HepG2 (cell line): ENCODE measurements around the gene EIF4EBP3. TPM values are rescaled to one million over a fixed set of nuclear protein-coding genes. Genes with fewer than 3 reads are reported as not detected.

Experiments used
- ATAC-seq: fragments of 200-7000 bp; cut with Tn5 transposase; 3 replicates; pipeline ENCODE4 v1.9.1; 2020; ENCODE audit warnings: mild to moderate bottlenecking, moderate library complexity
- BruUV-seq: library from RNA; stranded (reverse); fragments of 400-500 nt; replicated peaks from 2 replicates; lab custom pipeline; 2021; lab: Mats Ljungman, UMichigan
- CTCF ChIA-PET: fragments of 300-600 bp; formaldehyde crosslinking; extraction: SDS; loops from one replicate; lab custom pipeline; 2021; ENCODE audit warnings: low total read pairs, inconsistent platforms, low intra/inter-chr PET ratio; lab: Yijun Ruan, JAX
- POLR2A ChIA-PET: fragments of 350-600 bp; sonication (Branson Sonifier 250); formaldehyde crosslinking; loops from one replicate; lab custom pipeline; 2020; ENCODE audit warnings: antibody characterized with exemption, inconsistent platforms; lab: Yijun Ruan, JAX
- DNase-seq: peaks from one replicate; pipeline ENCODE4 v3.0.0-alpha.2; 2015; ENCODE audit warnings: low spot score
- FAIRE-seq: peaks from 3 replicates; lab custom pipeline; 2011; peaks lifted over from hg19 to GRCh38; lab: Jason Lieb, UNC
- H2AFZ ChIP-seq: one replicate; pipeline ENCODE4 v1.6.1; 2011; ENCODE audit warnings: low read length, inconsistent platforms
- H3K27ac ChIP-seq: fragments of 300-600 bp; 3 replicates; pipeline ENCODE4 v1.8.0; 2011; ENCODE audit warnings: mixed run types, mild to moderate bottlenecking, mixed read lengths, low read length, inconsistent platforms; ENCODE audit not compliant: insufficient read depth; ENCODE audit errors: extremely low read length
- H3K27me3 ChIP-seq, 2 experiments: fragments of 200-600 bp in 1 of 2; 2 replicates in 1 of 2; 3 replicates in 1 of 2; pipeline versions ENCODE4 v1.6.0 to v1.8.0; 2011; ENCODE audit warnings: low read length in 2 of 2, mild to moderate bottlenecking in 2 of 2, moderate library complexity in 2 of 2, inconsistent platforms in 1 of 2; ENCODE audit not compliant: insufficient read depth in 2 of 2, control insufficient read depth in 1 of 2
- H3K36me3 ChIP-seq, 2 experiments: fragments of 200-600 bp in 1 of 2; replicated peaks in 1 of 2; 2 replicates in 1 of 2; 3 replicates in 1 of 2; pipeline versions ENCODE4 v1.5.1 to v1.8.0; 2011; ENCODE audit warnings: low read length in 2 of 2, inconsistent platforms in 1 of 2; ENCODE audit not compliant: insufficient read depth in 2 of 2, control insufficient read depth in 1 of 2
- H3K4me1 ChIP-seq: 2 replicates; pipeline ENCODE4 v1.5.1; 2012; ENCODE audit warnings: low read length, inconsistent platforms; ENCODE audit not compliant: insufficient read depth
- H3K4me2 ChIP-seq: 2 replicates; pipeline ENCODE4 v1.6.0; 2011; ENCODE audit warnings: low read depth, low read length, inconsistent platforms
- H3K4me3 ChIP-seq, 3 experiments: fragments of 200-600 bp in 1 of 3; sonication (generic), shearing (Covaris generic) in 1 of 3; replicated peaks in 1 of 3; 2 replicates each; pipeline ENCODE4 v1.5.1; 2011 to 2016; ENCODE audit warnings: low read length in 3 of 3, inconsistent platforms in 2 of 3, low read depth in 2 of 3, mild to moderate bottlenecking in 2 of 3, control low read depth in 1 of 3, mixed read lengths in 1 of 3; ENCODE audit not compliant: insufficient read depth in 1 of 3
- H3K79me2 ChIP-seq: one replicate; pipeline ENCODE4 v1.6.1; 2011; ENCODE audit warnings: low read length, inconsistent platforms; ENCODE audit not compliant: insufficient read depth
- H3K9ac ChIP-seq: 2 replicates; pipeline ENCODE4 v1.6.0; 2011; ENCODE audit warnings: mild to moderate bottlenecking, low read depth, low read length, inconsistent platforms; ENCODE audit not compliant: insufficient read depth
- H3K9me3 ChIP-seq: 2 replicates; pipeline ENCODE4 v1.5.1; 2012; ENCODE audit warnings: mild to moderate bottlenecking, low read length
- H4K20me1 ChIP-seq: 2 replicates; pipeline ENCODE4 v1.6.0; 2011; ENCODE audit warnings: inconsistent platforms, mild to moderate bottlenecking, low read length, moderate library complexity; ENCODE audit not compliant: insufficient read depth
- ADNP ChIP-seq: sonication (generic); formaldehyde crosslinking; IDR thresholded peaks from 2 replicates; pipeline ENCODE4 v1.4.0; 2020; ENCODE audit warnings: missing genetic modification reagents
- DMAP1 ChIP-seq: IDR thresholded peaks from 2 replicates; pipeline ENCODE4 v1.6.1; 2016
- ELF4 ChIP-seq: sonication (generic); formaldehyde crosslinking; IDR thresholded peaks from 2 replicates; pipeline ENCODE4 v1.5.0; 2020; ENCODE audit warnings: missing genetic modification reagents, mild to moderate bottlenecking, moderate library complexity, borderline replicate concordance
- HOXA5 ChIP-seq: sonication (generic); formaldehyde crosslinking; IDR thresholded peaks from 2 replicates; pipeline ENCODE4 v1.4.0; 2020; ENCODE audit warnings: missing genetic modification reagents
- KDM4B ChIP-seq: sonication (generic); formaldehyde crosslinking; IDR thresholded peaks from 2 replicates; pipeline ENCODE4 v1.4.0; 2020; ENCODE audit warnings: missing genetic modification reagents
- NBN ChIP-seq: fragments of 450-650 bp; conservative IDR thresholded peaks from 2 replicates; pipeline ENCODE4 v1.6.1; 2017
- NFIB ChIP-seq: sonication (generic); formaldehyde crosslinking; IDR thresholded peaks from 2 replicates; pipeline ENCODE4 v1.9.0; 2021; ENCODE audit warnings: missing genetic modification reagents, mild to moderate bottlenecking, borderline replicate concordance
- NR0B2 ChIP-seq: sonication (generic); formaldehyde crosslinking; IDR thresholded peaks from 2 replicates; pipeline ENCODE4 v1.4.0; 2020; ENCODE audit warnings: mild to moderate bottlenecking, missing genetic modification reagents
- NR2F1 ChIP-seq, 2 experiments: fragments of 450-650 bp in 1 of 2; formaldehyde crosslinking in 1 of 2; IDR thresholded peaks; 2 replicates each; pipeline versions ENCODE4 v1.5.0 to v1.6.1; 2016 to 2020; ENCODE audit warnings: mild to moderate bottlenecking in 1 of 2, missing compliant biosample characterization in 1 of 2, missing genetic modification reagents in 1 of 2, moderate library complexity in 1 of 2
- RBM39 ChIP-seq: fragments of 200-400 bp; formaldehyde crosslinking; IDR thresholded peaks from one replicate; pipeline ENCODE4 v1.6.1; 2018; ENCODE audit warnings: antibody characterized with exemption, mild to moderate bottlenecking, low read depth, low read length; ENCODE audit not compliant: poor library complexity, severe bottlenecking
- SNAI1 ChIP-seq: sonication (generic); formaldehyde crosslinking; IDR thresholded peaks from 2 replicates; pipeline ENCODE4 v1.5.0; 2020; ENCODE audit warnings: mild to moderate bottlenecking, missing genetic modification reagents, borderline replicate concordance
- TBL1XR1 ChIP-seq: fragments of 150-350 bp; IDR thresholded peaks from 2 replicates; pipeline ENCODE4 v1.6.1; 2014; ENCODE audit warnings: borderline replicate concordance, low read length; ENCODE audit not compliant: partially characterized antibody
- YEATS2 ChIP-seq: sonication (generic); formaldehyde crosslinking; IDR thresholded peaks from 2 replicates; pipeline ENCODE4 v1.4.0; 2020; ENCODE audit warnings: missing genetic modification reagents, borderline replicate concordance
- ZNF274 ChIP-seq: sonication (generic); formaldehyde crosslinking; IDR thresholded peaks from 2 replicates; pipeline ENCODE4 v1.5.1; 2020; ENCODE audit warnings: mild to moderate bottlenecking, missing genetic modification reagents
- ZNF282 ChIP-seq: fragments of 450-650 bp; IDR thresholded peaks from 2 replicates; pipeline ENCODE4 v1.6.1; 2018; ENCODE audit not compliant: partially characterized antibody
- WGBS: methylation state at CpG from one replicate; pipeline ENCODE4 v1.1.6; 2017; ENCODE audit warnings: low lambda C conversion rate; 5-methylcytosine and 5-hydroxymethylcytosine counted together
- in situ Hi-C: cut with HindIII; loops from 2 replicates; pipeline ENCODE4 v1.10.0; 2017; ENCODE audit warnings: low pct_unique_long_range_greater_than_20kb; ENCODE audit not compliant: extremely low pct_ligation_motif_present
- intact Hi-C: fragments of 100-400 bp; cut with micrococcal nuclease; formaldehyde crosslinking; loops from one replicate; pipeline ENCODE4 v1.10.0; 2022; ENCODE audit not compliant: unreplicated experiment
- polyA plus RNA-seq, 8 experiments: library from polyadenylated mRNA; depleted of rRNA in 3 of 8; stranded (reverse) in 7 of 8; unstranded in 1 of 8; fragments of >200 nt; fragmentation: Illumina TruSeq in 4 of 8; extraction: Trizol in 4 of 8; gene quantifications; 2 replicates each; pipeline versions ENCODE4 v1.2.1 to v1.2.3, GENCODE V29; 2011 to 2016; ENCODE audit warnings: low read depth in 4 of 8, missing spikeins in 1 of 8, mixed read lengths in 1 of 8; ENCODE audit not compliant: insufficient read depth in 1 of 8
- total RNA-seq, 5 experiments: library from RNA; depleted of rRNA; stranded (reverse); fragments of >200 nt; fragmentation: Illumina TruSeq; extraction: Trizol; gene quantifications; 2 replicates each; pipeline ENCODE4 v1.2.3, GENCODE V29; 2016; ENCODE audit warnings: low read depth in 1 of 5
- TF ChIP-seq, protein P1 (sequence below): sonication (generic); formaldehyde crosslinking; IDR thresholded peaks from 2 replicates; pipeline ENCODE4 v1.4.0; 2020; ENCODE audit warnings: missing genetic modification reagents
- TF ChIP-seq, protein P2 (sequence below): sonication (generic); formaldehyde crosslinking; conservative IDR thresholded peaks from 2 replicates; pipeline ENCODE4 v1.4.0; 2020; ENCODE audit warnings: missing genetic modification reagents

EIF4EBP3 gene
- total and polyA plus RNA-seq, 2 of the 13 experiments (the other 11 are each of a cell fraction or from before 2014, with no cell fraction given), result 0.61 to 1.7 TPM

GRCh38 chr5:140591747-140592372, 44.4 kb downstream of the EIF4EBP3 start:
- 44% methylated on average over 5 of the region's 5 CpGs for WGBS
- H3K27me3 ChIP-seq, result no peaks in the 10 kb centered on the region; a peak in 1 of 5 replicates
- ChIA-PET CTCF (no interaction called here), POLR2A (no interaction called here)
- no peaks in the 10 kb centered on the region for H3K36me3 ChIP-seq
- no peak overlapping the region for H3K4me2 ChIP-seq
- peaks cover 13% of the 10 kb centered on the region for H3K4me1 ChIP-seq
- DNase-seq (no peak), FAIRE-seq (no peak), ATAC-seq (peak; percentile 60)
- intact Hi-C loops (no loop called here), in situ Hi-C loops (no loop called here)
- BruUV-seq, result no TSS peak
- no peak overlapping the region for H2AFZ ChIP-seq
- H4K20me1 ChIP-seq, result no peaks in the 10 kb centered on the region
- H3K27ac ChIP-seq, result no peak overlapping the region
- no peaks in the 10 kb centered on the region for H3K9me3 ChIP-seq
- no peak for TF ChIP-seq RBM39
- TF ChIP-seq HOXA5 (CRISPR knock-in tag), result no peak
- no peak for TF ChIP-seq KDM4B (CRISPR knock-in tag)
- TF ChIP-seq NBN, result no peak
- TF ChIP-seq ADNP, result no peak
- TF ChIP-seq TBL1XR1, result no peak
- no peak for TF ChIP-seq ZNF282
- TF ChIP-seq SNAI1 (CRISPR knock-in tag), result no peak
- TF ChIP-seq, protein P1, sequence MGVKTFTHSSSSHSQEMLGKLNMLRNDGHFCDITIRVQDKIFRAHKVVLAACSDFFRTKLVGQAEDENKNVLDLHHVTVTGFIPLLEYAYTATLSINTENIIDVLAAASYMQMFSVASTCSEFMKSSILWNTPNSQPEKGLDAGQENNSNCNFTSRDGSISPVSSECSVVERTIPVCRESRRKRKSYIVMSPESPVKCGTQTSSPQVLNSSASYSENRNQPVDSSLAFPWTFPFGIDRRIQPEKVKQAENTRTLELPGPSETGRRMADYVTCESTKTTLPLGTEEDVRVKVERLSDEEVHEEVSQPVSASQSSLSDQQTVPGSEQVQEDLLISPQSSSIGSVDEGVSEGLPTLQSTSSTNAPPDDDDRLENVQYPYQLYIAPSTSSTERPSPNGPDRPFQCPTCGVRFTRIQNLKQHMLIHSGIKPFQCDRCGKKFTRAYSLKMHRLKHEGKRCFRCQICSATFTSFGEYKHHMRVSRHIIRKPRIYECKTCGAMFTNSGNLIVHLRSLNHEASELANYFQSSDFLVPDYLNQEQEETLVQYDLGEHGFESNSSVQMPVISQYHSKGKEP (CRISPR knock-in tag), result no peak
- TF ChIP-seq, protein P2, sequence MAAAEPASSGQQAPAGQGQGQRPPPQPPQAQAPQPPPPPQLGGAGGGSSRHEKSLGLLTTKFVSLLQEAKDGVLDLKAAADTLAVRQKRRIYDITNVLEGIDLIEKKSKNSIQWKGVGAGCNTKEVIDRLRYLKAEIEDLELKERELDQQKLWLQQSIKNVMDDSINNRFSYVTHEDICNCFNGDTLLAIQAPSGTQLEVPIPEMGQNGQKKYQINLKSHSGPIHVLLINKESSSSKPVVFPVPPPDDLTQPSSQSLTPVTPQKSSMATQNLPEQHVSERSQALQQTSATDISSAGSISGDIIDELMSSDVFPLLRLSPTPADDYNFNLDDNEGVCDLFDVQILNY, result no peak
- no peak for TF ChIP-seq NR0B2 (CRISPR knock-in tag)
- no peak for TF ChIP-seq DMAP1 (CRISPR knock-in tag)
- no peak for TF ChIP-seq ZNF274
- TF ChIP-seq ELF4 (CRISPR knock-in tag), result no peak
- TF ChIP-seq NR2F1 (CRISPR knock-in tag; IDR thresholded peaks at IDR 0.05), result no peak
- TF ChIP-seq YEATS2 (CRISPR knock-in tag), result no peak
- TF ChIP-seq NFIB (CRISPR knock-in tag), result no peak
- H3K4me3 ChIP-seq, result no peak overlapping the region
- no peaks in the 10 kb centered on the region for H3K79me2 ChIP-seq
- no peak overlapping the region for H3K9ac ChIP-seq
